DOHH2 (cell line): ENCODE measurements around the gene HIC2.

Source experiments
- H3F3A ChIP-seq: fragments of 200-600 bp; sonication (generic), shearing (Covaris generic); 2 replicates; pipeline ENCODE4 v1.6.0; 2016; ENCODE audit warnings: antibody characterized with exemption, mild to moderate bottlenecking; ENCODE audit not compliant: control insufficient read depth, insufficient read depth
- H3K27ac ChIP-seq: fragments of 200-600 bp; sonication (generic); 2 replicates; pipeline ENCODE4 v1.5.1; 2014; ENCODE audit warnings: low read depth, mild to moderate bottlenecking, low read length, moderate library complexity
- H3K27me3 ChIP-seq: fragments of 200-600 bp; sonication (generic); 2 replicates; pipeline ENCODE4 v1.6.1; 2014; ENCODE audit warnings: mild to moderate bottlenecking, low read length, mixed read lengths; ENCODE audit not compliant: control insufficient read depth
- H3K36me3 ChIP-seq: fragments of 200-600 bp; sonication (generic); 2 replicates; pipeline ENCODE4 v1.6.1; 2014; ENCODE audit warnings: mild to moderate bottlenecking, low read length, moderate library complexity, mixed read lengths; ENCODE audit not compliant: control insufficient read depth
- H3K4me1 ChIP-seq: fragments of 200-600 bp; sonication (generic); 2 replicates; pipeline ENCODE4 v1.6.1; 2014; ENCODE audit warnings: mild to moderate bottlenecking, low read length, mixed read lengths; ENCODE audit not compliant: control insufficient read depth
- H3K4me2 ChIP-seq: fragments of 200-600 bp; sonication (generic); 2 replicates; pipeline ENCODE4 v1.6.0; 2014; ENCODE audit warnings: mild to moderate bottlenecking, low read length, moderate library complexity
- H3K4me3 ChIP-seq: fragments of 200-600 bp; sonication (generic); 2 replicates; pipeline ENCODE4 v1.5.1; 2014; ENCODE audit warnings: mild to moderate bottlenecking, low read length, mixed read lengths
- H3K79me2 ChIP-seq: fragments of 200-600 bp; sonication (generic); 2 replicates; pipeline ENCODE4 v1.6.1; 2014; ENCODE audit warnings: mild to moderate bottlenecking, low read length, mixed read lengths; ENCODE audit not compliant: control insufficient read depth
- H3K9me2 ChIP-seq: fragments of 200-600 bp; sonication (generic); replicated peaks from 2 replicates; pipeline ENCODE4 v1.6.1; 2014; ENCODE audit warnings: mild to moderate bottlenecking, low read length, mixed read lengths; ENCODE audit not compliant: control insufficient read depth
- H3K9me3 ChIP-seq: fragments of 200-600 bp; sonication (generic); 2 replicates; pipeline ENCODE4 v1.6.1; 2014; ENCODE audit warnings: antibody characterized with exemption, low read length, mixed read lengths; ENCODE audit not compliant: control insufficient read depth, insufficient read depth
- H4K20me1 ChIP-seq: fragments of 200-600 bp; sonication (generic); 2 replicates; pipeline ENCODE4 v1.6.0; 2014; ENCODE audit warnings: low read depth, mild to moderate bottlenecking, antibody characterized with exemption, low read length, moderate library complexity; ENCODE audit not compliant: control insufficient read depth, insufficient read depth
- CTCF ChIP-seq: fragments of 200-600 bp; sonication (generic); IDR thresholded peaks from one replicate; pipeline ENCODE4 v1.5.1; 2014; ENCODE audit warnings: antibody characterized with exemption, mild to moderate bottlenecking, low read depth, low read length; ENCODE audit not compliant: poor library complexity, severe bottlenecking
- EZH2phosphoT487 ChIP-seq: fragments of 200-600 bp; sonication (generic); IDR thresholded peaks from 2 replicates; pipeline ENCODE4 v1.6.1; 2017; ENCODE audit warnings: borderline replicate concordance, mild to moderate bottlenecking, antibody characterized with exemption, low read length, moderate library complexity, mixed read lengths

HIC2 gene

GRCh38 chr22:21444701-21445436, 27.7 kb downstream of the HIC2 start:
- H3K27me3 ChIP-seq = no peaks in the 10 kb centered on the region
- peaks cover 9% of the 10 kb centered on the region; the same call in 1 of the 2 replicates for H3K36me3 ChIP-seq
- no peak overlapping the region for H3K27ac ChIP-seq
- no peaks in the 10 kb centered on the region for H3K9me3 ChIP-seq
- no peaks in the 10 kb centered on the region for H3F3A ChIP-seq
- H3K79me2 ChIP-seq = no peaks in the 10 kb centered on the region
- no peaks in the 10 kb centered on the region for H3K4me1 ChIP-seq
- H3K4me2 ChIP-seq = no peak overlapping the region
- no peaks in the 10 kb centered on the region for H4K20me1 ChIP-seq
- no peaks in the 10 kb centered on the region for H3K9me2 ChIP-seq
- no peak overlapping the region for H3K4me3 ChIP-seq
- TF ChIP-seq EZH2phosphoT487 (no peak), CTCF (no peak)

GRCh38 chr22:21445437-21446127, 28.4 kb downstream of the HIC2 start:
- H3K79me2 ChIP-seq = no peaks in the 10 kb centered on the region
- peaks cover 9% of the 10 kb centered on the region; the same call in 1 of the 2 replicates for H3K36me3 ChIP-seq
- H4K20me1 ChIP-seq = no peaks in the 10 kb centered on the region
- no peaks in the 10 kb centered on the region for H3K9me3 ChIP-seq
- H3K4me1 ChIP-seq = no peaks in the 10 kb centered on the region
- no peak overlapping the region for H3K4me2 ChIP-seq
- H3K4me3 ChIP-seq = no peak overlapping the region
- no peak overlapping the region for H3K27ac ChIP-seq
- no peaks in the 10 kb centered on the region for H3F3A ChIP-seq
- TF ChIP-seq CTCF (no peak), EZH2phosphoT487 (no peak)
- H3K27me3 ChIP-seq = no peaks in the 10 kb centered on the region
- H3K9me2 ChIP-seq = no peaks in the 10 kb centered on the region

GRCh38 chr22:21446128-21446826, 29.1 kb downstream of the HIC2 start:
- Histone ChIP-seq H4K20me1 (no peaks in the 10 kb centered on the region), H3K9me2 (no peaks in the 10 kb centered on the region), H3K27me3 (no peaks in the 10 kb centered on the region), H3K36me3 (peaks cover 9% of the 10 kb centered on the region; the same call in 1 of the 2 replicates), H3K9me3 (no peaks in the 10 kb centered on the region), H3K4me3 (no peak overlapping the region), H3K4me2 (no peak overlapping the region), H3F3A (no peaks in the 10 kb centered on the region), H3K79me2 (no peaks in the 10 kb centered on the region), H3K27ac (no peak overlapping the region), H3K4me1 (no peaks in the 10 kb centered on the region)
- TF ChIP-seq CTCF = no peak
- TF ChIP-seq EZH2phosphoT487 = no peak
